Suprapubic skin (tissue), 4 donors: ENCODE data around the gene MTG1.
"Not testable (repeated sequence)": the region's sequence is repeated elsewhere in the genome, so short reads cannot be mapped to it uniquely, and the experiment has no call there.

ENCODE experiments used
- CTCF ChIP-seq, 2 donors: fragments of 200-600 bp in 1 of 2; fragments of 450-650 bp in 1 of 2; sonication (generic) in 1 of 2; IDR thresholded peaks; one replicate each; pipeline ENCODE4 v1.5.1; 2016 to 2019; ENCODE audit warnings: antibody characterized with exemption in 2 of 2, mild to moderate bottlenecking in 1 of 2, moderate library complexity in 1 of 2
- POLR2A ChIP-seq, 2 donors: fragments of 450-650 bp; IDR thresholded peaks; one replicate each; pipeline ENCODE4 v1.6.1; 2017; ENCODE audit warnings: antibody characterized with exemption in 2 of 2, mild to moderate bottlenecking in 2 of 2, moderate library complexity in 2 of 2
- POLR2AphosphoS5 ChIP-seq, 3 donors: sonication (generic); formaldehyde crosslinking; IDR thresholded peaks; one replicate each; pipeline ENCODE4 v1.6.1; 2017; ENCODE audit warnings: antibody characterized with exemption in 3 of 3

GRCh38 chr10:133424102-133424501 lies 30.1 kb downstream of the MTG1 start:
- not testable (repeated sequence) for TF ChIP-seq CTCF, POLR2AphosphoS5, POLR2A (IDR thresholded peaks at IDR 0.05)
